Measurements from ENCODE around the gene MACF1.

DNA sequence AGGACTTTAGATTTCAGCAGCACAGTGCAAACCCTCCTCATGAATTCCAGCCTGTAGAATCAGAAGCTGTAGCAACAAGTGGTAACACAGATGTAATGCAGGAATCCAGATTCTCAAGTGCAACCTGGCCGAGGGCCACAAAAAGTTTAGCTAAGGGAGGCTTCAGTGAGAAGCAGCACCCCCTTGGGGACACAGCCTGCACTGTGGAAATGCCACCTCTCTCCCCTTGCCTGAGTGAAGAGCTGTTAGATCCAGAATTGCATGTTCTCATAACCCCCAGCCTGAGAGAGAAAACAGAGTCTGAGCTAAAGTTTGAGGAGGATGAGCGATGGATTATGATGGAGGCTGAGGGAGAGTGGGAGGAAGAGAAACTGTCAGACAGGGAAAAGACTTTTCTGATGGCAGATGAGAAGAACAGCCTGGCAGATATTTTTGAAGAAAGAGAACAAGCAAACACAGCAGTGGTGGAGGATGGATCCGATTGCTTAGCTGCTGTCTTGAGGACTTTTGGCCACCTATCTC is 206.5 kb downstream of the MACF1 start:
- TF ChIP-seq, protein P1, sequence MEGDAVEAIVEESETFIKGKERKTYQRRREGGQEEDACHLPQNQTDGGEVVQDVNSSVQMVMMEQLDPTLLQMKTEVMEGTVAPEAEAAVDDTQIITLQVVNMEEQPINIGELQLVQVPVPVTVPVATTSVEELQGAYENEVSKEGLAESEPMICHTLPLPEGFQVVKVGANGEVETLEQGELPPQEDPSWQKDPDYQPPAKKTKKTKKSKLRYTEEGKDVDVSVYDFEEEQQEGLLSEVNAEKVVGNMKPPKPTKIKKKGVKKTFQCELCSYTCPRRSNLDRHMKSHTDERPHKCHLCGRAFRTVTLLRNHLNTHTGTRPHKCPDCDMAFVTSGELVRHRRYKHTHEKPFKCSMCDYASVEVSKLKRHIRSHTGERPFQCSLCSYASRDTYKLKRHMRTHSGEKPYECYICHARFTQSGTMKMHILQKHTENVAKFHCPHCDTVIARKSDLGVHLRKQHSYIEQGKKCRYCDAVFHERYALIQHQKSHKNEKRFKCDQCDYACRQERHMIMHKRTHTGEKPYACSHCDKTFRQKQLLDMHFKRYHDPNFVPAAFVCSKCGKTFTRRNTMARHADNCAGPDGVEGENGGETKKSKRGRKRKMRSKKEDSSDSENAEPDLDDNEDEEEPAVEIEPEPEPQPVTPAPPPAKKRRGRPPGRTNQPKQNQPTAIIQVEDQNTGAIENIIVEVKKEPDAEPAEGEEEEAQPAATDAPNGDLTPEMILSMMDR (IDR thresholded peaks at IDR 0.05 in 4 of 5, conservative IDR thresholded peaks at IDR 0.05 in 1 of 5): peak; percentile 50 to 76 (median 68)
- no peak for TF ChIP-seq POLR2A (IDR thresholded peaks at IDR 0.05)

Measured in gastrocnemius medialis (tissue), 4 donors.